ENCODE measurements around the gene LCN9. TPM values are rescaled to one million over a fixed set of nuclear protein-coding genes. Genes with fewer than 3 reads are reported as not detected.
"Not testable (repeated sequence)": the region's sequence is repeated elsewhere in the genome, so short reads cannot be mapped to it uniquely, and the experiment has no call there.

LCN9 gene
- total RNA-seq, 4 donors from 2014 or later, result not detected

GRCh38 chr9:135666534-135667462 lies 3.7 kb downstream of the LCN9 start:
- no peak for DNase-seq
- intact Hi-C loops (cut with DNase I; ENCODE audit: low total_unique reads), result no loop called here
- no peak overlapping the region for H3K27ac ChIP-seq

GRCh38 chr9:135667463-135668001 lies 4.4 kb downstream of the LCN9 start:
- no peaks in the 10 kb centered on the region for H3K9me3 ChIP-seq
- 67% methylated on average over 9 of the region's 9 CpGs; no CpG with 5 or more reads in 1 of the 2 donors for WGBS, 2 donors (ENCODE audit: low coverage in 1 of 2)
- H3K27ac ChIP-seq, result no peak overlapping the region
- in situ Hi-C loops (cut with MboI; ENCODE audit: low pct_ligation_motif_present in 1 of 4, low pct_unique_long_range_greater_than_20kb in 1 of 4, low sequenced_read_pairs in 3 of 4) (no loop called here), intact Hi-C loops (cut with DNase I; ENCODE audit: low total_unique reads) (no loop called here)
- no peaks in the 10 kb centered on the region for H3K36me3 ChIP-seq
- H3K4me3 ChIP-seq, result no peak overlapping the region
- no peaks in the 10 kb centered on the region for H3K4me1 ChIP-seq
- DNase-seq, result no peak
- H3K27me3 ChIP-seq, result peaks cover 5% of the 10 kb centered on the region
- no peak for TF ChIP-seq EP300 (IDR thresholded peaks at IDR 0.05; ENCODE audit: low read depth)
- TF ChIP-seq CTCF (IDR thresholded peaks at IDR 0.05), result no peak
- no peak for TF ChIP-seq POLR2AphosphoS5 (IDR thresholded peaks at IDR 0.05)
- TF ChIP-seq POLR2A (IDR thresholded peaks at IDR 0.05), result no peak

More at GRCh38 chr9:135666534-135667462, 3.7 kb downstream of the LCN9 start:
- H3K27me3 ChIP-seq, result peaks cover 5% of the 10 kb centered on the region
- no peak overlapping the region for H3K4me3 ChIP-seq
- no peaks in the 10 kb centered on the region for H3K9me3 ChIP-seq
- H3K4me1 ChIP-seq, result no peaks in the 10 kb centered on the region
- no peaks in the 10 kb centered on the region for H3K36me3 ChIP-seq
- in situ Hi-C loops (cut with MboI; ENCODE audit: low pct_ligation_motif_present in 1 of 4, low pct_unique_long_range_greater_than_20kb in 1 of 4, low sequenced_read_pairs in 3 of 4), result no loop called here
- WGBS, 2 donors (ENCODE audit: low coverage in 1 of 2), result 56 to 62% methylated on average over 4 to 28 of the region's 29 CpGs
- TF ChIP-seq CTCF (IDR thresholded peaks at IDR 0.05) (no peak), EP300 (IDR thresholded peaks at IDR 0.05; ENCODE audit: low read depth) (no peak), POLR2AphosphoS5 (IDR thresholded peaks at IDR 0.05) (no peak), POLR2A (IDR thresholded peaks at IDR 0.05) (no peak)

- H3K9me3 ChIP-seq; H3K27me3 ChIP-seq; H3K27ac ChIP-seq; intact Hi-C loops (cut with DNase I; ENCODE audit: low total_unique reads); H3K4me1 ChIP-seq; H3K4me3 ChIP-seq; in situ Hi-C loops (cut with MboI; ENCODE audit: low pct_ligation_motif_present in 1 of 4, low pct_unique_long_range_greater_than_20kb in 1 of 4, low sequenced_read_pairs in 3 of 4); DNase-seq; H3K36me3 ChIP-seq: not testable (repeated sequence)
- 75 to 94% methylated on average over 2 to 5 of the region's 5 CpGs for WGBS, 2 donors (ENCODE audit: low coverage in 1 of 2)
Observed at GRCh38 chr9:135669018-135669417, 5.9 kb downstream of the LCN9 start.

- in situ Hi-C loops (cut with MboI; ENCODE audit: low pct_ligation_motif_present in 1 of 4, low pct_unique_long_range_greater_than_20kb in 1 of 4, low sequenced_read_pairs in 3 of 4), result no loop called here
- Histone ChIP-seq H3K9me3 (no peaks in the 10 kb centered on the region), H3K36me3 (no peaks in the 10 kb centered on the region), H3K27ac (no peak overlapping the region), H3K4me3 (no peak overlapping the region), H3K4me1 (no peaks in the 10 kb centered on the region), H3K27me3 (no peaks in the 10 kb centered on the region)
- WGBS, 2 donors (ENCODE audit: low coverage in 1 of 2), result 93% methylated on average over 9 of the region's 9 CpGs; no CpG with 5 or more reads in 1 of the 2 donors
- TF ChIP-seq EP300 (IDR thresholded peaks at IDR 0.05; ENCODE audit: low read depth), result no peak
- TF ChIP-seq POLR2AphosphoS5 (IDR thresholded peaks at IDR 0.05), result no peak
- no peak for TF ChIP-seq POLR2A (IDR thresholded peaks at IDR 0.05)
- no peak for TF ChIP-seq CTCF (IDR thresholded peaks at IDR 0.05)
- intact Hi-C loops (cut with DNase I; ENCODE audit: low total_unique reads), result no loop called here
- DNase-seq, result no peak
Observed at GRCh38 chr9:135669616-135670285, 6.6 kb downstream of the LCN9 start.

Measured in transverse colon (tissue), 4 donors.